Kasumi-1 (cell line): Measurements from ENCODE around the gene MYO1A.
A peak's percentile ranks its signal among the peaks of the same experiment; 100 is the strongest.
"Not testable (repeated sequence)": the region's sequence is repeated elsewhere in the genome, so short reads cannot be mapped to it uniquely, and the experiment has no call there.

Source experiments
- DNase-seq, 2 experiments: peaks; one replicate each; lab custom pipeline; 2025; lab: John Stamatoyannopoulos, UW

Gene MYO1A

GRCh38 chr12:57087010-57087690, 37.2 kb upstream of the MYO1A start:
- DNase-seq = peak; percentile 76 to 77

DNA sequence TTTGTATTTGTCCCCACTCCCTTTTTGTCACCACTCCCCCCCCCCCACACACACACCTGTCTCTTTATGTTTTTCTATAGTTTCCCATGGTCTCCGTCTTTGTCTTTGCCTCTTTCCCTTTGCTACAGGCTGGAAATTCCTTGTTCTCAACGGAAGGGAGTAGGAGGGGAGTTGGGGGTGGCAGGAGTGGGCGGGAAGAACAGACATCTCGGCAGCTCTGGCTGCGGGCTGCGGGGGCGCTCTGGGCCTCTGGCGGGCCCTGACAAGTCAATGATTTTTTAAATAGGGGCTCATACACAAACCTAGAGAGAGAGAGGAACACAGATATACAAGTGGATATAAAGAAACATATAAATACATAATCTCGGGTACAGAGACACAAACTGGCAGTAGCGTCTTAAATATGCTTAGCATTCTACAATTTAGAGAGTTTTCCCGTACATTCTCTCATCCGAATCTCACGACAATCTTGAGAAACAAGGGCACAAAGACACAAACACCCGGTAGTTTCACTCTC, 36.6 kb upstream of the MYO1A start:
- DNase-seq = peak; percentile 52 to 63

- DNase-seq = peak; percentile 35 to 52
Observed at GRCh38 chr12:57085999-57086492, 36.1 kb upstream of the MYO1A start.

- no peak for DNase-seq
Observed at GRCh38 chr12:57080855-57081254, 30.9 kb upstream of the MYO1A start.

- no peak for DNase-seq
Observed at GRCh38 chr12:57079821-57080220, 29.9 kb upstream of the MYO1A start.

- peak; percentile 100 for DNase-seq
Observed at GRCh38 chr12:57078519-57079404, 28.8 kb upstream of the MYO1A start, which contains the start of gene NEMP1. TSS of gene NEMP1 (minus strand) at chr12:57078791. CDS start at chr12:57078745, 46 bp downstream.

DNA sequence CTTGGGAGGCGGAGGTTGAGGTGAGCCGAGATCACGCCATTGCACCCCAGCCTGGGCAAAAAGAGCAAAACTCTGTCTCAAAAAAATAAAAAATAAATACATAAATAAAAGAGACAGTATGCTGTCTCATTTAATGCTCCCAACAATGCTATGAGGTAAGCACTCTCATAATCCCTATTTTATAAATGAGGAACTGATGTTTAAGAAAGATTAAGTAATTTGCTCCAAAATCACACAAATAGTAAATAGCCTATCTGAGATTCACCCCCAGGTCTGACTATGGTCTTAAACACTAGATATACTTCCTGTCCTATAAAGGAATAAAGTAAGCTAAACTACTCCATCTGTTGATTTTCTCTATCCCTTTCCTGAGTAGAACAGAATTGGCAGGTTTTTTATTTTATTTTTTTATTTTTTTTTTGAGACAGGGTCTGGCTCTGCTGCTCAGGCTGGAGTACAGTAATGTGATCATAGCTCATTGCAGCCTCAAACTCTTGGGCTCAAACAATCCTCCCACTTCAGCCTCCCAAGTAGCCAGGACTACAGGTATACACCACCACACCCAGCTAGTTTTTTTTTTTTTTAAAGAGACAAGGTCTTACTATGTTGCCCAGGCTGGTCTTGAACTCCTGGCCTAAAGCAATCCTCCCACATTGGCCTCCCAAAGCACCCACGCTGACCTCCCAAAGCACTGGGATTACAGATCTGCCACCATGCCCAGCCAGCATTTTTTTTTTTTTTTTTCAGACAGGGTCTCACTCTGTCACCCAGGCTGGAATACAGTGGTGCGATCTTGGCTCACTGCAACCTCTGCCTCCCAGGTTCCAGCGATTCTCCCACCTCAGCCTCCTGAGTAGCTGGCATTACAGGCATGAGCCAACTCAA, 23.9 kb upstream of the MYO1A start:
- not testable (repeated sequence) for DNase-seq

- DNase-seq = no peak
Observed at GRCh38 chr12:57072661-57073060, 22.7 kb upstream of the MYO1A start.

DNA sequence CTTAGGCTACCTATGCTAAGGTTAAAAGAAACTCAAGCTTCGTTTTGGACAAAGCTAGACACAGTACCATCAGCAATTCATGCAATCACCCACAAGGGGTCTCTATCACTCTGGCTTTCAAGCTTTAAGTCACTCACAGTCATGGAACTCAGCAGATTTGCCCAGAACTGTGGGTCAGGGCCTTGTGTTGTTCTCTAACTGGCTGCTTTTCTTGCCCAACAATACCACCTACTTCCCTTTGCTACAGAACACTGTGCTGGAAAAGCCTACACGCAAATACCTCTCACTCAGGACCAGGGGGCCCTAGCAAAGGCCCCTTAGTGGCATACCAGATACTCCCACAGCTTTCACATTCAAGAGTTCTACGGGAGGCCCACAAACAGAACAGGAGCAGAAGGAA, 19.6 kb upstream of the MYO1A start:
- peak; percentile 89 to 93 for DNase-seq

DNA sequence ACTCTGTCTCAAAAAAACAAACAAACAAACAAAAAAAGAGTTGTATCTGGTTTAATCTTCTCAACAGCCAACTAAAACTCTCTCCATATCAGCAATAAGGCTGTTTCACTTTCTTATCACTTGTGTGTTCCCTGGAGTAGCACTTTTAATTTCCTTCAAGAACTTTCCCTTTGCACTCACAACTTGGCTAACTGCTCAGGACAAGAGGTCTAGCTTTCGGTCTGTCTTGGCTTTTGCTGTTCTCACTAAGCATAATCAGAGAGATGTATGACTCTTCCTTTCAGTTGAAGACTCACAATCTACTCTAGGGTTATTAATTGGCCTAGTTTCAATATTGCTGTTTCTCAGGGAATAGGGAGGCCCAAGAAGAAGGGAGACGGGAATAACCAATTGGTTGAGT, 16.3 kb upstream of the MYO1A start:
- no peak for DNase-seq

DNA sequence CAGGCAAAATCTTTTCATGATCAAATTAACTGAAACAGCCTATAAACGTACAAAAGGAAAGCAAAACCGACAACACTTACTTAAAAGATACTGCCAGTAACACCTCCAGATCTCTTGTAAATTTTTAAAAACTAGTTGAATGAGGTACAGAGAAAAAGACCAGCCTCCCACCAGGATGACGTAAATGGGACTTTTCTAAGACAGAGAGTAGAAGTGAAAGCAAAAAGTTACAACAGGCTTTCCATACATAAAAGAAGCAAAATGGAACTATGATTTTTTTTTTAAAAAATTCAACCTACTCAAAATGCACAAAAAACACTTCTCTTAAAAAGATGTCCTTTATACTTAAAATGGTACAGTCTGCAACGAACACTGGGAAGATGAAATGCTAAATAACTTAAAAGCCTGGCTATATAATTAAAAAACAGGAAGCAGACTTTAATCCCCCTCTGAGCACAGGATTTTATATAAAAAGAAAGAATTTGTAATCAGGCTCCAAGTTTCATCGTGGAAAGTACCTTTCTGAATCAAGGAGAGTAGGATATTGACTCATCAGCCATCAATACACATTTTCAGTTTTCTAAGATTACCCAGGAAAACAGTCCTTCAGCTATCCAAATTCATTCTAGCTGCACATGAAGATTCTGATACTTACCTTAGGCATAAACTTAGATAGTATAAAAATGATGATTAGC, 14.2 kb upstream of the MYO1A start:
- DNase-seq = no peak

DNA sequence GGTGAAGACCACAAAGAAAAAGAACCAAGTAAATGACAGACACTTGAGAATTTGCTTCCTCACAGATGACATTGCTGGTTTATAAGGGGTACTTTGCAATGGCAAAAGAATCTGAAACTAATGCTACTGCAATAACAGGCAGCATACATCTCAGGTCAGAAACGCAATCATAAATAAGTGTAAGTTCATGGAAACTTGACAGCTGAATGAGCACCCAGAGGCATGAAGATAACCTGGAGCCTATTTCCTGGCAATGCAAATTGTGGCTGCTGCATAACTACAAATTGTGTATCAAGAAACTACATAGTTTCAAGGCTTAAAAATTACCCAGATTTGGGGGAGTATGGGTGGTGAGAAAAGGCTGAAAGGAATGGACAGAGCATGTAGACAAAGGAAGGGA, 8.5 kb upstream of the MYO1A start:
- DNase-seq = no peak

GRCh38 chr12:57057067-57057751, 7.3 kb upstream of the MYO1A start:
- no peak for DNase-seq

DNA sequence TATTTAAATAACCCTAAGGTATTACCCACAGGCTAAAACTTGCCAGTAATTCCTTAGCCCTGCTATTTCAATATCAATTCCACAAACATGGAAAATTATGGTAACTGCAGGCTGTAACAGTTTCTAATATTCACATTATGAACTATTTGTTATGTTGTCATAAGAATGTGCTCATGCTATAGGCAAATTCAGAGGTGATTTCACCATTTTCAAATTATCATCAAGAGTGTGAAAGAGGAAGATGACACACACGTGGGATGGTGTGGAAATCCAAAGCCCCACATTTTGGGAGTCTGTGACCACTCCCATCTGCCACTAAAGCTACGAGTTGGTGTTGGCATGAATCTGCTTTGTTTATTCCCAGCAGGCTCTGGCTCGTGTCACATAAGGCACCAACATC, 5.9 kb upstream of the MYO1A start:
- DNase-seq = no peak

GRCh38 chr12:57053901-57054300, 4.0 kb upstream of the MYO1A start:
- not testable (repeated sequence) for DNase-seq

- not testable (repeated sequence) for DNase-seq
Observed at GRCh38 chr12:57053146-57053545, 3.2 kb upstream of the MYO1A start.

GRCh38 chr12:57051011-57051410, 1.1 kb upstream of the MYO1A start:
- no peak for DNase-seq

DNA sequence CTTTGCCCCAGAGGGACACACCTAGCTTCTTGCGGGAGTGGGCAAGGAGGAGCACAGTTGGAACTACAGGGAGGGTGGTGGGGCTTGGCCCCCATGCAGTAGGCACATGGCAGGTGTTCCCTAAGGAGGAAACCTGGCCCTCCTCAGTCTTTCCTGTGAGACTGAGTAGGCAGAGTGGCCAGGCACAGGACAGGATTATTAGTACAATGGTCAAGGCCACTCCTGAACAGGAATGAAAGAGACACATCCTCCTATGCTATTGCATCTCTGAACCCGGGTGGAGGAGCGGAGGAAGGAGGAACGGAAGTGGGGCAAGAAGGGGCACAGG, 846 bp downstream of the MYO1A start:
- no peak for DNase-seq

DNA sequence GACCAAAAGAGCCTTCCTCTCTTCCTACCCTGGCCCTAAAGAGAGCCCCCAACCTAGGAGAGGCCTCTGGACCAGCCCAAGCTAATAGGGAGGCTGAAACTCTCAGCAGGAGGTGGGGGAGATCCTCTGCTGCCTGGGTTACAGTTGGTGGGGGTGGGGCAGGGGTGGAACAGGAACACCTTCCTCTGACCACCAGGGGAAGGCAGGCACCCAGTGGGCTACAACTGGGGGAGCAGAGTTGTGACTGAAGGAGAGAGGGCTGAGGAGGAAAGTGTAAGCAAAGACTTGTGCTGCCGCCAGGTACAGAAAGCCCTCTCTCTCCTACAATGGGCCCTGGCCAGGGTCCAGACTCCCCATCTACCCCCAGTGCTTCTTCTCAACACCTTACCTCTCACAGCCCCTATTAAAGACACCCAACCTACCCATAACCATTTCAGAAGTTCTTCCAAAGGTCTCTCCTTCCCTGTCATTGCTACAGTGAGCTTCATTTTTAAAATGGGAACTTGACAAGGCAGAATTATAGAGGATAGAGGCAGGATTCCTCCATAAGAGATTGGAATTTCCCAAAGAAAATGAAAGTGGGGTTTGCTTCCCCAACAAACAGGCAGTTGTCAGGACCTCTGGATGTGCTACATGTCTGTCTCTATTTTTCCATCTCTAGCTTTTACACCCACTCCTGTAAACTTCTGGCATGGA, 1.4 kb downstream of the MYO1A start:
- no peak for DNase-seq

- no peak for DNase-seq
Observed at GRCh38 chr12:57047981-57048380, 1.9 kb downstream of the MYO1A start.
